ENCODE measurements around the gene OTOG.

Gene OTOG

DNA sequence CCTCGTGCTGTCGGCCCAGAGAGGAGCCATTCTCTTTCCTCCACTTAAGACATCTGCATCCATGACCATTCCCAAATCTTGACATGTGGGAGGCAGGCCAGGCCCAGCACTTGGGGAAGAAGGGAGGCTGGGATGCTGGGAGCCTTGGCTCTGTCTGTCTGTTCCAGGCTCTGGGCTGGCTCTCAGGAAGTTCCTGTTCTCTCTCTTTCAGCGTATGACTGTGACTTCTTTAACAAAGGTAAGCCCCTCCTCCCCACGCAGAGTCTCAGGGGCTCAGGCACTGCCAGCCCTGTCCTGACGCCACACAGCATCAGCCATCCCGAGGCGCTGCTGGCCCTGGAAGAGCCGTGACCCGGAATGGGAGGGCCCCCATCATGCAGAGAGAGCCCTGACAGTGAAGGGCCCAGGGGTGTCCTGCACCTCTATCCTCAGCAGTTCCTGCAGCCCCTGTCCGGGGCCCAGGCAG is 52.4 kb downstream of the OTOG start:
- Histone ChIP-seq H3F3A (ENCODE audit: control insufficient read depth, insufficient read depth) (no peaks in the 10 kb centered on the region), H3K9me3 (ENCODE audit: control insufficient read depth, insufficient read depth, low read length) (no peaks in the 10 kb centered on the region), H3K4me2 (ENCODE audit: low read length) (no peak overlapping the region), H3K9me2 (replicated peaks; ENCODE audit: control insufficient read depth, low read length) (no peaks in the 10 kb centered on the region), H3K27ac (ENCODE audit: low read depth, low read length) (no peak overlapping the region), H4K20me1 (ENCODE audit: control insufficient read depth, insufficient read depth, low read depth, low read length) (no peaks in the 10 kb centered on the region), H3K79me2 (ENCODE audit: control insufficient read depth, low read length) (no peaks in the 10 kb centered on the region), H3K4me1 (ENCODE audit: control insufficient read depth, low read length) (no peaks in the 10 kb centered on the region), H3K4me3 (ENCODE audit: low read length) (no peak overlapping the region), H3K27me3 (ENCODE audit: control insufficient read depth, low read length) (no peaks in the 10 kb centered on the region), H3K36me3 (ENCODE audit: control insufficient read depth, low read length) (no peaks in the 10 kb centered on the region)
- TF ChIP-seq, protein P1, sequence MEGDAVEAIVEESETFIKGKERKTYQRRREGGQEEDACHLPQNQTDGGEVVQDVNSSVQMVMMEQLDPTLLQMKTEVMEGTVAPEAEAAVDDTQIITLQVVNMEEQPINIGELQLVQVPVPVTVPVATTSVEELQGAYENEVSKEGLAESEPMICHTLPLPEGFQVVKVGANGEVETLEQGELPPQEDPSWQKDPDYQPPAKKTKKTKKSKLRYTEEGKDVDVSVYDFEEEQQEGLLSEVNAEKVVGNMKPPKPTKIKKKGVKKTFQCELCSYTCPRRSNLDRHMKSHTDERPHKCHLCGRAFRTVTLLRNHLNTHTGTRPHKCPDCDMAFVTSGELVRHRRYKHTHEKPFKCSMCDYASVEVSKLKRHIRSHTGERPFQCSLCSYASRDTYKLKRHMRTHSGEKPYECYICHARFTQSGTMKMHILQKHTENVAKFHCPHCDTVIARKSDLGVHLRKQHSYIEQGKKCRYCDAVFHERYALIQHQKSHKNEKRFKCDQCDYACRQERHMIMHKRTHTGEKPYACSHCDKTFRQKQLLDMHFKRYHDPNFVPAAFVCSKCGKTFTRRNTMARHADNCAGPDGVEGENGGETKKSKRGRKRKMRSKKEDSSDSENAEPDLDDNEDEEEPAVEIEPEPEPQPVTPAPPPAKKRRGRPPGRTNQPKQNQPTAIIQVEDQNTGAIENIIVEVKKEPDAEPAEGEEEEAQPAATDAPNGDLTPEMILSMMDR (IDR thresholded peaks at IDR 0.05; ENCODE audit: low read depth, low read length, poor library complexity, severe bottlenecking): no peak
- TF ChIP-seq EZH2phosphoT487 (IDR thresholded peaks at IDR 0.05; ENCODE audit: borderline replicate concordance, low read length): no peak

DNA sequence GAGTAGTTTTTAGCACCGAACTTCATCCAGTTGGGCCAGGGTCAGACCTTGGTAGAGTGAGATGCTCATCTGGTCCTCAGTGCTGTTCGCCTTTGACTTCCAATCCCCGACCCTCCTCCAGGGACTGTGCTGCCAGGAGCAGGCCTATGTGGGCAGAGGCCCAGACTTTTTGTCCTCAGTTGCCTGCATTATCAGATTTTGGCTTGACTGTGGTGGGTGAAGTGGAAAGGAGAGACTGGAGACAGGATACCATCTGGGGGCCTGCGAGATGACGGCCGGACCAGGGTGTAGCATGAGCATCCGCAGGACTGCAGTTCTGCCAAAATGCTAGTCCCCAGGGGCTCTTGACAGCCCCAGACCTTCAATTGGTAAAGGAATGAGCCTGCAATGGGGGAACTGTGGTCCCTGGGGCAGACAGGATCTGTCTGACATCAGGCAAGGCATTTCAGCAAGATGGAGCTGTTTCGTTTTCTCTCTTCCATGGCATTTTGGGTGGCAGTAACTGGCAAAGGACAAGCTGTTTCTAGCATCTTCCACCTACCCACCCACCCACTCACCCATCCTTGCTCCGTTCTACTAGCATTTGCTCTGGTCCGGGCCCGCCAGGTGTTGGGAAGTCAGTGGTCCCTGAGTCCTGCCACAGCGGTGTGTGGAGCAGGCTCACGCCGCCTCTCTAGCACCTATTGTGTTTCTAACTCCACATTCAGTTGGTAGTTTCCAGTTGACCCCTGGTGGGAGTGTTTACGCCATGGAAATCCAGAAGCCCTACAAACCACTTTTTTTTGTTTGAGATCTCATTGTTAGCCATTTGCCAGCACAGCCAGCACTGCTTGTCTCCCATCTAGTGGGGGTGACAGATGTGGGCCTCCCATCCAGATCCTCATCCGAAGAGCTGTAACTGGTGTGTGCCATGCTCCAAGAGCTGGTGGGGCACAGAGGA is 53.5 kb downstream of the OTOG start:
- Histone ChIP-seq H3F3A (ENCODE audit: control insufficient read depth, insufficient read depth) (no peaks in the 10 kb centered on the region), H4K20me1 (ENCODE audit: control insufficient read depth, insufficient read depth, low read depth, low read length) (no peaks in the 10 kb centered on the region), H3K27ac (ENCODE audit: low read depth, low read length) (no peak overlapping the region), H3K4me2 (ENCODE audit: low read length) (no peak overlapping the region), H3K36me3 (ENCODE audit: control insufficient read depth, low read length) (no peaks in the 10 kb centered on the region), H3K9me3 (ENCODE audit: control insufficient read depth, insufficient read depth, low read length) (no peaks in the 10 kb centered on the region), H3K4me3 (ENCODE audit: low read length) (no peak overlapping the region), H3K27me3 (ENCODE audit: control insufficient read depth, low read length) (no peaks in the 10 kb centered on the region), H3K9me2 (replicated peaks; ENCODE audit: control insufficient read depth, low read length) (no peaks in the 10 kb centered on the region), H3K4me1 (ENCODE audit: control insufficient read depth, low read length) (no peaks in the 10 kb centered on the region), H3K79me2 (ENCODE audit: control insufficient read depth, low read length) (no peaks in the 10 kb centered on the region)
- TF ChIP-seq, protein P1 (IDR thresholded peaks at IDR 0.05; ENCODE audit: low read depth, low read length, poor library complexity, severe bottlenecking): no peak
- no peak for TF ChIP-seq EZH2phosphoT487 (IDR thresholded peaks at IDR 0.05; ENCODE audit: borderline replicate concordance, low read length)

- TF ChIP-seq, protein P1 (IDR thresholded peaks at IDR 0.05; ENCODE audit: low read depth, low read length, poor library complexity, severe bottlenecking): no peak
- no peak for TF ChIP-seq EZH2phosphoT487 (IDR thresholded peaks at IDR 0.05; ENCODE audit: borderline replicate concordance, low read length)
- no peaks in the 10 kb centered on the region for H3K9me2 ChIP-seq (replicated peaks; ENCODE audit: control insufficient read depth, low read length)
- no peak overlapping the region for H3K4me3 ChIP-seq (ENCODE audit: low read length)
- H3F3A ChIP-seq (ENCODE audit: control insufficient read depth, insufficient read depth): no peaks in the 10 kb centered on the region
- H3K4me1 ChIP-seq (ENCODE audit: control insufficient read depth, low read length): no peaks in the 10 kb centered on the region
- no peaks in the 10 kb centered on the region for H3K9me3 ChIP-seq (ENCODE audit: control insufficient read depth, insufficient read depth, low read length)
- H3K27me3 ChIP-seq (ENCODE audit: control insufficient read depth, low read length): no peaks in the 10 kb centered on the region
- no peaks in the 10 kb centered on the region for H3K36me3 ChIP-seq (ENCODE audit: control insufficient read depth, low read length)
- H3K4me2 ChIP-seq (ENCODE audit: low read length): no peak overlapping the region
- H4K20me1 ChIP-seq (ENCODE audit: control insufficient read depth, insufficient read depth, low read depth, low read length): no peaks in the 10 kb centered on the region
- H3K79me2 ChIP-seq (ENCODE audit: control insufficient read depth, low read length): no peaks in the 10 kb centered on the region
- no peak overlapping the region for H3K27ac ChIP-seq (ENCODE audit: low read depth, low read length)
Observed at GRCh38 chr11:17601256-17601671, 54.2 kb downstream of the OTOG start.

Measured in DOHH2 (cell line).